ENCODE measurements around the gene STUM. TPM values are rescaled to one million over a fixed set of nuclear protein-coding genes. Genes with fewer than 3 reads are reported as not detected.

The STUM gene
- total RNA-seq, 1 experiment from 2014 or later, result 0.11 TPM

DNA sequence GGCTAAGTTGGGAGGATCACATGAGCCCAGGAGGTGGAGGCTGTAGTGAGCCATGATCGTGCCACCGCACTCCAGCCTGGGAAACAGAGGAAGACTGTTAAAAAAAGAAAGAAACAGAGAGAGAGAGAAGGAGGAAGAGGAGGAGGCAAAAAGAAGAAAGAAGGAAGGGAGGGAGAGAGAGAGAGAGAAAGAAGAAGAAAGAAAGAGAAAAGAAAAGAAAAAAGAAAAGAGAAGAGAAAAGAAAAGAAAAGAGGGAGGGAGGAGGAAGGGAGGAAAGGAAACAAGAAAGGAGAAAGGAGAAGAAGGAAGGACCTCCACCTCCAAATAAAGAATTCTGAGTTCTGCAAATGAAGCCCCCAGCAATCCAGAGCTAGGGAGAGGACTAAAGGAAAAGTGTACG is 82.0 kb downstream of the STUM start:
- no peaks in the 10 kb centered on the region for H3K79me2 ChIP-seq (ENCODE audit: insufficient read depth, low read length)
- Mint-ChIP-seq H3K36me3 (ENCODE audit: insufficient read depth in 1 of 3, low read depth in 3 of 3) (peaks cover 0 to 5% (median 5%) of the 10 kb centered on the region in 3 experiments; a peak in 1 of 7 replicates), H3K4me3 (no peak overlapping the region), H3K4me1 (peaks cover 9 to 10% of the 10 kb centered on the region in 2 experiments), H3K9me3 (peaks cover 5 to 6% of the 10 kb centered on the region in 2 experiments; a peak in 3 of 5 replicates), H3K27ac (no peak overlapping the region), H3K27me3 (ENCODE audit: low read depth) (peaks cover 28% of the 10 kb centered on the region)
- no peaks in the 10 kb centered on the region for H4K20me1 ChIP-seq (ENCODE audit: control insufficient read depth, insufficient read depth, insufficient read length)
- no peak overlapping the region for H2AK5ac ChIP-seq (ENCODE audit: insufficient read length, low read length)
- no peak overlapping the region for H2BK15ac ChIP-seq (ENCODE audit: low read depth, low read length)
- no peaks in the 10 kb centered on the region for H3K23me2 ChIP-seq (ENCODE audit: insufficient read length, low read depth, low read length, poor library complexity, severe bottlenecking)
- H3K9me3 ChIP-seq (ENCODE audit: control insufficient read depth, low read depth, low read length), result no peaks in the 10 kb centered on the region
- no peak overlapping the region for H3K23ac ChIP-seq (ENCODE audit: insufficient read length, low read depth, low read length)
- no peak overlapping the region for H3K9ac ChIP-seq (ENCODE audit: extremely low read depth, insufficient read length, low read length)
- TF ChIP-seq, protein P1, sequence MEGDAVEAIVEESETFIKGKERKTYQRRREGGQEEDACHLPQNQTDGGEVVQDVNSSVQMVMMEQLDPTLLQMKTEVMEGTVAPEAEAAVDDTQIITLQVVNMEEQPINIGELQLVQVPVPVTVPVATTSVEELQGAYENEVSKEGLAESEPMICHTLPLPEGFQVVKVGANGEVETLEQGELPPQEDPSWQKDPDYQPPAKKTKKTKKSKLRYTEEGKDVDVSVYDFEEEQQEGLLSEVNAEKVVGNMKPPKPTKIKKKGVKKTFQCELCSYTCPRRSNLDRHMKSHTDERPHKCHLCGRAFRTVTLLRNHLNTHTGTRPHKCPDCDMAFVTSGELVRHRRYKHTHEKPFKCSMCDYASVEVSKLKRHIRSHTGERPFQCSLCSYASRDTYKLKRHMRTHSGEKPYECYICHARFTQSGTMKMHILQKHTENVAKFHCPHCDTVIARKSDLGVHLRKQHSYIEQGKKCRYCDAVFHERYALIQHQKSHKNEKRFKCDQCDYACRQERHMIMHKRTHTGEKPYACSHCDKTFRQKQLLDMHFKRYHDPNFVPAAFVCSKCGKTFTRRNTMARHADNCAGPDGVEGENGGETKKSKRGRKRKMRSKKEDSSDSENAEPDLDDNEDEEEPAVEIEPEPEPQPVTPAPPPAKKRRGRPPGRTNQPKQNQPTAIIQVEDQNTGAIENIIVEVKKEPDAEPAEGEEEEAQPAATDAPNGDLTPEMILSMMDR (conservative IDR thresholded peaks at IDR 0.05), result no peak
- no peak overlapping the region for H2BK5ac ChIP-seq (ENCODE audit: insufficient read length, low read length)
- WGBS (ENCODE audit: extremely low coverage, insufficient read length, low lambda C conversion rate), result no CpG with 5 or more reads among the region's 3 CpGs
- H3K4me2 ChIP-seq (ENCODE audit: insufficient read depth, insufficient read length, low read length), result no peak overlapping the region
- no peaks in the 10 kb centered on the region for H3K4me1 ChIP-seq (ENCODE audit: insufficient read depth, low read length)
- H3K56ac ChIP-seq (ENCODE audit: insufficient read length, low read depth, low read length), result no peak overlapping the region
- no peak overlapping the region for H3K14ac ChIP-seq (ENCODE audit: insufficient read depth, low read length)
- no peak overlapping the region for H4K91ac ChIP-seq (ENCODE audit: insufficient read length, low read depth, low read length)
- no peak overlapping the region for H3T11ph ChIP-seq (ENCODE audit: low read length)
- H4K8ac ChIP-seq (replicated peaks; ENCODE audit: insufficient read length, low read depth, low read length), result no peak overlapping the region
- no peaks in the 10 kb centered on the region for H3K79me1 ChIP-seq (ENCODE audit: insufficient read depth, low read depth, low read length, poor library complexity, severe bottlenecking)
- H3K4ac ChIP-seq (ENCODE audit: low read depth, low read length), result no peak overlapping the region
- H2BK120ac ChIP-seq (ENCODE audit: low read depth, low read length, poor library complexity, severe bottlenecking), result no peak overlapping the region
- no peak overlapping the region for H3K27ac ChIP-seq (ENCODE audit: insufficient read length, low read depth, low read length)
- no peak overlapping the region for H3K18ac ChIP-seq (ENCODE audit: insufficient read length, low read depth, low read length)
- no peak overlapping the region for H4K5ac ChIP-seq (ENCODE audit: insufficient read length, low read depth, low read length)
- H3K27me3 ChIP-seq (ENCODE audit: insufficient read depth, low read length), result peaks cover 8% of the 10 kb centered on the region; the same call in 1 of the 2 replicates
- H2BK20ac ChIP-seq (ENCODE audit: low read depth, low read length, poor library complexity, severe bottlenecking), result no peak overlapping the region
- H2AFZ ChIP-seq (ENCODE audit: low read length), result no peak overlapping the region
- DNase-seq, result no peak
- H2BK12ac ChIP-seq (ENCODE audit: insufficient read length, low read depth, low read length), result no peak overlapping the region

Data from H9 (cell line).